Stimulated activated naive CD8-positive, alpha-beta T cell treated with anti-CD3 and anti-CD28 coated beads, Interleukin-15, Interleukin-2, amounts not matched to agents 100 U/mL and 50 U/mL, for 24 hours (primary cell): Measurements from ENCODE around the gene EPHA2.
"Not testable (repeated sequence)": the region's sequence is repeated elsewhere in the genome, so short reads cannot be mapped to it uniquely, and the experiment has no call there.

Source experiments
- ATAC-seq: fragments of 150-1000 bp; cut with Tn5 transposase; one replicate; pipeline ENCODE4 v1.10.0; 2021
- DNase-seq: peaks from one replicate; pipeline ENCODE4 v3.0.0; 2021

EPHA2 gene

GRCh38 chr1:16118706-16119105 lies 37.2 kb downstream of the EPHA2 start:
- no peak for ATAC-seq
- no peak for DNase-seq

DNA sequence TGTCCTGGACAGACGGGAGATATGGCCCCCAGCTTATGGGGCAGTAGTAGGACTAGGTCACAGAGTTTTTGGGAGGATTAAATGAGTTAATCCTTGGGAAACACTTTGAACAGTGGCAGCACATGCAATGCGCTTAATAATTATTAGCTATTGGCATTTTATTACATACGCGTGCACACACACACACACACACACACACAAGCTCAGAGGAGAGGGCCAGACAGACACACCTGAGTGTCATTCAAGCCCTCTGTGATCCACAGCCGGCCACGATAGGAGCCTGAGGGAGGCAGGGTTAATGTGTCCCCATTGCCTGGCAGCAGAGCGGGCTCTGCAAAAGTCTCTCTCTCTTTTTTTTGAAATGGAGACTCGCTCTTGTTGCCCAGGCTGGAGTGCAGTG lies 37.9 kb downstream of the EPHA2 start:
- ATAC-seq (no peak), DNase-seq (no peak)

DNA sequence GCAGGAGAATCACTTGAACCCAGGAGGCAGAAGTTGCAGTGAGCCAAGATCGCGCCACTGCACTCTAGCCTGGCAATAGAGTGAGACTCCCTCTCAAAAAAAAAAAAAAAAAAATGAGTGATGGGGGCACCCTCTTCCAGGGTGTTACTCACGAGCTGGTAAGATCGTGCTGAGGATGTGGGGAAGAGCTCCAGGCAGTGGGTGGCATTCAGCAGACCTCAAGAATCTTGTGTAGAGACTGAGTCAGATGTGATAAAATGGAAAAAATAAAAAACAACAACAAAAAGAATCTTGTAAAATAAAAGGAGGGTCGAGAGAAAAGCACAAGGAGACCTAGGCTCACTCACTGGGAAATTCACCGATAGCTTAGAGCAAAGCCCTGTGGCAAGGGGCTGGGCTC lies 38.5 kb downstream of the EPHA2 start:
- DNase-seq (no peak), ATAC-seq (no peak)

DNA sequence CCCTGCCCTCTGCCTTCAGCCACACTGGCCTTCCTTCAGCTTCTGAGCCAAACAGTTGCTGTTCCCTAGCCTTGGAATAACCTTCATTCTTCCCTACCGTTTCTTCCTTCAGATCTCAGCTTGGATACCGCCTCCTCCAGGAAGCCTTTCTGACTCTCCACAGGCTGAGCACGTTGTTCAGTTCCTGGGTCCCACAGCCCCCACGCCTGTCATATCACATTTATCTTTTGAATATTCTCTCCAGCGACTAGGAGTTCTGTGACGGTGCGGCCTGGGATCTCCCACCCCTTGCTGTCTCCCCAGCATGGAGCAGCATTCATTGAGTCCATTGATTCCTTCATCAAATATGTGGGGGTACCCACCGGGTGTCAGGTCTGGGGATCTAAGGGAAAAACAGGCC lies 39.2 kb downstream of the EPHA2 start:
- no peak for ATAC-seq
- DNase-seq, result no peak

- ATAC-seq (no peak), DNase-seq (no peak)
These were observed 39.9 kb downstream of the EPHA2 start for GRCh38 chr1:16116002-16116401.

- ATAC-seq, result no peak
- DNase-seq, result no peak
These were observed 40.3 kb downstream of the EPHA2 start for GRCh38 chr1:16115468-16115983.

DNA sequence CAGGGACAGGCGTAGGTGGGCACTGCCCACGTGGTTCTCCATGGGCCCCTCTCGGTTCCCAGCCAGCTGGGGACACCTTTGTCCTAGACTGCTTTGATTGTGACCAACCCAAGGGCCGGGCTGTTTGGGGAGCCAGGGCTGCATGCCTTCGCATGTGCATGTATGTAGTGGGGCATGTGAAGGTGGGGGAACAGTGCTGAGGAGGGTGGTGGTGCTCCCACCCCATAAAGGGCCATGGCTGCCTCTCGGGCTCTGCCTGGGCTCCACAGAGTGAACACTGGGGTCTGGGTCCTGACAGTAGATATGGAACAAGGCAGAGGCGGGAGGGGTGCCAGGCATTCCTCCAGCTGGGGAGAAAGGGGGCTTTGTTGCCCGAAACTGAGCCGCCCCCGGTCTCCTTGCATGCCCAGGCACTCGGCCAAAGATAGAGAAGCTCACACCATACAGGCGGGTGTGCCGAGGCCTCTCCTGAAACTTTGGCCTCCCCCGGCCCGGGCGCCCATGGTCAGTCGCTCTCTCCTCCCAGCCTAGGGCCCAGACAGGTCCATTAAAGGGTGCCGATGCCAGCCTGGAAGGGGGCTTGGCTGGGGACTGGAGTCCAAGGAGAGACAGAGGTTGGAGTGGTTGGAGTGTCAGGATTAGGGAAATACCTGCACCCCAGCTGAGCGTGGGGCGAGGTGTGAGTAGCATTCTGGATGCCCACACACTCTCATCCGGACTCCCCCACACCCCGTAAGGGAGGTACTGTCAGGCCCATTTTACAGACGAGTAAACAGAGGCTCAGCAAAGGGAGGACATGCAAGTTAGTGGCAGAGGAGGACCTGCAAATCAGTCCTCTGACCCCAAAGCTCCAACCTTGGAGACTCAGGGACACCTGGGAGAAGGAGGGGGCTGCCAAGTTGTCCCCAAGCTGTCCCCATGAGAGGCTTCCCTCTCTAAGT lies 41.1 kb downstream of the EPHA2 start:
- no peak for ATAC-seq
- DNase-seq, result no peak

DNA sequence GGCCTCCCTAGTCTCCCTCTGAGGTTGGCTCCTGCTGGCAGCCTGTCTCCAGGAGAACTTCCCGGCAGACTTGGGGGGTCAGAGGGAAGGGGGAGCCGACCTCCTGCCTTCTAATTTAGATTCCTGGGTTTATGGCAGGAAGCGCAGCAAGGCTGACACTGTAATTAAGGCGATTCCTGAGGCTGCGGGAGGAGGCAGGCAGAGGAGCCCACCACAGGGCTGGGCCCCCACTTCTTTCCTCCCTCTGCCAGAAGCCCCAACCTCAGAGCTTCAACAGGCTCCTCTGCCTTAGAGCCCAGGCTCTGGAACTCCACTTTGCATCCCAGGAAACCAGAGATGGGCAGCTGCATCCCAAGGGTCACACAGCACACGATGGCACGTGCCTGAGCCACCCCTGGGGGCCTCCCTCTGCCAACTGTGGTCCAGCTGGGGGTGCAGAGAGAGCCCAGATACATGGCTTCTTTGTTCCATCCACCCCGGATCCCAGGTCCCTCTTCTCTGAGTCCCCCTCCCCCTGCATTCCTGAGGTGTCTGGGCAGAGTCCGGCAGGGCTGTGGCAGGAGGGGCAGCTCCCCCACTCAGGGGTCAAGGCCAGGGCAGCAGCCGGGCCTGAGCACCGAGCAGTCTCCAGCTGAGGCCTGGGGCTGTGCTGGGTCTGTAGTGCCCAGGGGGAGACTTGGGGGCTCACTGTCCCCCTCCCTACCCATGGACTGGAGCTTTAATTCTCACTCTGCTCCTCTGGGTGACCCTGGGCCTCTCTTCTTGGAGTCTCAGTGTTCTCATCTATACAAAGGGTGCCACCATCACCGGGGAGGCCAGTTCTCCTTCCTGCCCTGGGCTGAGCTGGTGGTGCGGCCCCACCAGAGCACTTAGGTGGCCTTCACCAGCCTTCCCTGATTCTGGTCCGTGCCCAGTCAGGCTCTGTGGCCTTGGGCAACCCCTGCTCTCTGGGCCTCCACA lies 43.0 kb downstream of the EPHA2 start:
- DNase-seq (no peak), ATAC-seq (no peak)

DNA sequence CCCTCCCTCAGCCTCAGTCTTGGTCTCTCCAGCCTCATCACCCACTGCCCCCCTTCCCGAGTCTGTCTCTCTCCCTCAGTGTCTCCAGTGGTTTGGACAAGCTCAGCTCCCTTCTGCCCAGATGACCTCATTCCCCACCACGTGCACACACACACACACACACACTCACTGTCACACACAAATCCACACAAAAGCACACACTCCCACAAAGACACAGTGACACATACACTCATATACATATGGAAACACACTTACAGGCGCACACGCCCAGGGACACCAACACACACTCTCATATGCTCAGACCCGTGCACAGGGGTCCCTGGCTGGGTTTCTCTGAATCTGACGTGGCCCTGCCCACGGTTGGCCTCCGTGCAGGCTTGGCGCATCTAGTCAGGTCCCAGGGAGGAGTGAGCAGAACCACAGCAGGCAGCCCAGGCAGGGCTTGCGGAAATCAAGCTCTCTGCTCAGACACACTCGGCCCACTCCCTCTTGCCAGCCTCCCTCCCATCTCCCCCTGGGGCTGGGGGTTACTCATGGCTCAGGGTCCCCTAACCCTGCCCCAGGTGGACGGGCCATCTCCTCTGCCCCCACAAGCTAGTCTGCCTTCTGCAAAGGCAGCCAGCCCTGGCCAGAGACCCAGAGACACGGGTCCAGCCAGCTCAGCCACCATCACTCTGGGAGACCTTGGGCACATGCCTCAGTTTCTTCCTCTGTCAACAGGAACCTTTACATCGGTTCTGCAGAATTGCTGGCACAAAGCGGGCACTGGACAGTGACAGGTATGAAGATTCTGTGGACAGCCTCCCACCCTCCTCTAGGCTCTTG lies 43.9 kb downstream of the EPHA2 start:
- no peak for DNase-seq
- no peak for ATAC-seq

GRCh38 chr1:16110884-16111283 lies 45.0 kb downstream of the EPHA2 start:
- no peak for DNase-seq
- no peak for ATAC-seq

GRCh38 chr1:16110456-16110855 lies 45.4 kb downstream of the EPHA2 start:
- no peak for ATAC-seq
- DNase-seq, result no peak

GRCh38 chr1:16109571-16109970 lies 46.3 kb downstream of the EPHA2 start:
- no peak for DNase-seq
- ATAC-seq, result no peak

GRCh38 chr1:16107039-16107438 lies 48.8 kb downstream of the EPHA2 start:
- not testable (repeated sequence) for ATAC-seq, DNase-seq

DNA sequence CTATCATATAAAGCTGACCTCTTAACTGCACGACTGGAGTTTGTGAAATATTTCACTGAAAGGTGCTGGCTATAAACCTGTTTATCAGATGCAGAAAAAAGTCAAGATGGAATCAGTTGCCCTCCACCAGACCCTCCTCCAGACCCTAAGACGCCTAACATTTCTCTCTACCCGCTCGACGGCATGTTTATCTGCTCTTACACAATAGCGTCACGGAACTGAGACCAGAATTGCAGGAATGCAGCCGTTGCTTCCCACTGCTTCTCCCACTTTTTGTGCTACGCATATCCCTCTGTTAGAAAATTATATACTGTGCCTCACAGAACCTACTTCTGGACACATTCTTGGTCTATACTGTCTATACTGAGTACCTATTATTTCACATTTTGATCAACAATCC lies 54.2 kb downstream of the EPHA2 start:
- DNase-seq (no peak), ATAC-seq (no peak)

GRCh38 chr1:16099412-16099811 lies 56.5 kb downstream of the EPHA2 start:
- no peak for DNase-seq

GRCh38 chr1:16095447-16095846 lies 60.4 kb downstream of the EPHA2 start:
- ATAC-seq, result no peak
- DNase-seq, result no peak

More at GRCh38 chr1:16099412-16099811, 56.5 kb downstream of the EPHA2 start:
- no peak for ATAC-seq

DNA sequence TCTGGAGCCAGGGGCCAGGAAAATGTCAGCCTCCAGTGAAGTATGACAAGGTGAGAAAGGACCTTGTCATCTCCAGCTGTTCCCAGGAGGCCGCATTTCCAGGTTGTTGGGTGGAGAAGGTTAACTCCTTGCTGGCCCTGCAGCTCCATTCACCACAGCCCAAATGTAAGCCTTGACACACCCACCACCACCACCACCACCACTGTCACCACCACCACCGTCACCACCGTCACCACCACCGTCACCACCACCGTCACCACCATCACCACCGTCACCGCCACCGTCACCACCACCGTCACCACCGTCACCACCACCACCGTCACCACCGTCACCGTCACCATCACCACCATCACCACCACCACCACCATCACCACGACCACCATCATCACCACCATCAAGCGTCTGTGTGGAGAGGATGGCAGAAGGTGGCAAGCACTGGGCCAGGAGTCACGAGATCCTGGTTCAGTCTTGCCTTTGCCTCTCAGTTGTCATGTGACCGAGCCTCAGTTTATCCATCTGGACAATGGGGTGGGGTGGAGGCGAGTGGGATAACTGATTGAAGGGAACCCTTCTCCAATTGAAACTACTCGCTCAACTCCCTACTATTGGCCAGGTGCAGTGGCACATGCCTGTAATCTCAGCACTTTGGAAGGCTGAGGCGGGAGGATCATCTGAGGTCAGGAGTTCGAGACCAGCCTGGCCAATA lies 61.3 kb downstream of the EPHA2 start:
- DNase-seq (no peak), ATAC-seq (no peak)

GRCh38 chr1:16093611-16094010 lies 62.3 kb downstream of the EPHA2 start:
- DNase-seq (no peak), ATAC-seq (no peak)

DNA sequence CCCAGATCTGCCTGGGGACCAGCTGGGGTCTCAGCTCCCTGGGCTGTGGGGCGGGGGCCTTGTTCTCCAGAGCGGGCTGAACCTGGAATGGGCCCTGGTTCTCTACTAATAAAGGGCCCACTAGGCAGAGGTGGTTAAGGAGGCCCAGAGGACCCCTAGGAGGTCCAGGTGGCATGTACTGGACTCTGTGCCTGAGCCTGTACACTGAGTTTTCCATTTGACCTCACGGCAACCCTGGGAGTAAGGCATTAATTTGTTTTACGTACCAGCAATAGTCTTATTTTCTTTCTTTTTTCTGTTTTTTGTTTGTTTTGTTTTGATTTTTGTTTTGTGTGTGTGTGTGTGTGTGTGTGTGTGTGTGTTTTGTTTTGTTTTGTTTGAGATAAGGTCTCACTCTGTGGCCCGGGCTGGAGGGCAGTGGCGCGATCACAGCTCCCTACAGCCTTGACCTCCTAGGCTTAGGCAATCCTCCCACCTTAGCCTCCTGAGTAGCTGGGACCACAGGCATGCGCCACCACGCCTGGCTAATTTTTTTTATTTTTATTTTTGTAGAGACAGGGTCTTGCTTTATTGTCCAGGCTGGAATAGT lies 62.9 kb downstream of the EPHA2 start:
- ATAC-seq, result no peak
- DNase-seq, result no peak

DNA sequence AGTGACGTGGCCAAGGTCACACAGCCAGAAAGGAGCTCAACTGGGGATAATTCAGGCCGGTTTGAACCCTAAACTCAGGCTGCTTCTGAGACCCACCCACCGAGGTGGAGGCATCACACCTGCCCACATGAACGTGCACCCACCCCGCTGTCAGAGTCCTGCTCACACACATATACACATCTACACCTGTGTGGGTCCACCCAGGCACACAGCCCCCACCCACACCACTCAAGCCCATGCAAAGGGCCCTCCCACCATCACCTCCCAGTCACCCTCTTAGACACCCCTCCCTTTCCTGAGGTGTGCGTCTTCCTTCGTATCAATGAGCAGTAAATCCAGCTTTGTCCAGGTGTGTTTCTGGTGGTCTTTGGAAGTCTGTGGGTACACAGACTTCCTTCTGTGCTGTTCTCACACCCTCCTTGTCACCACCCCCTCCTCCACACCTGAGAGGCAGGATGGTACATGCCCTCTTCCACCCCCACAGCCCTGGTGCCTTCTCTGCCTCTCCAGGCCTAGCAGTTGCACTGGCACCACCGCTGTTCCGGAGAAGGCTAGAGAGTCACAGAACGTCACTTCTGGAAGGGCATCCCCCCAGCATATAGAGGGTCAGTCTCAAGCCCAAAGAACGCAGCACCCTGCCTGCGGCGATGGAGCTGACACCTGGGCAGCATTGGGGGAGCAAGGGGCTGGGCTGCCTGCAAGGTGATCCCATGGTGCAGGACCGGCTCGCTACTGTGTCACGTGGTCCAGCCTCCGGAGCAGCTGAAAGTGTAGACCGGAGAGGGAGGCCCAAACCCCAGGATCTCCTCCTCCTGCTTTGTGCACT lies 63.6 kb downstream of the EPHA2 start:
- ATAC-seq (no peak), DNase-seq (no peak)
